ENCODE measurements around the gene SEPTIN3.
A peak's percentile ranks its signal among the peaks of the same experiment; 100 is the strongest.
"Not testable (repeated sequence)": the region's sequence is repeated elsewhere in the genome, so short reads cannot be mapped to it uniquely, and the experiment has no call there.

SEPTIN3 gene

DNA sequence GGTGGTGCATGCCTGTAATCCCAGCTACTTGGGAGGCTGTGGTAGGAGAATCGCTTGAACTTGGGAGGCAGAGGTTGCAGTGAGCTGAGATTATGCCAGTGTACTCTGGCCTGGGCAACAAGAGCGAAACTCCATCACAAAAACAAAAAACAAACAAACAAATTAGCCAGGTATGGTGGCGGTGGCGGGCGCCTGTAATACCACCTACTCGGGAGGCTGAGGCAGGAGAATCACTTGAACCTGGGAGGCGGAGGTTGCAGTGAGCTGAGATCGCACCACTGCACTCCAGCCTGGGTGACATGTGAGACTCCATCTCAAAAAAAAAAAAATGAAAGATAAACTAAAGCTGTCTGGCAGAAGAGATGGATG, 20.3 kb upstream of the SEPTIN3 start:
- not testable (repeated sequence) for H3K36me3 Mint-ChIP-seq (ENCODE audit: insufficient read depth); H3K27me3 Mint-ChIP-seq; H3K9me3 Mint-ChIP-seq; ATAC-seq (replicated peaks; ENCODE audit: extremely low read depth, poor library complexity, severe bottlenecking); H3K4me1 Mint-ChIP-seq; H3K27ac Mint-ChIP-seq (ENCODE audit: low read depth); DNase-seq (ENCODE audit: low spot score in 2 of 2); H3K4me3 Mint-ChIP-seq

DNA sequence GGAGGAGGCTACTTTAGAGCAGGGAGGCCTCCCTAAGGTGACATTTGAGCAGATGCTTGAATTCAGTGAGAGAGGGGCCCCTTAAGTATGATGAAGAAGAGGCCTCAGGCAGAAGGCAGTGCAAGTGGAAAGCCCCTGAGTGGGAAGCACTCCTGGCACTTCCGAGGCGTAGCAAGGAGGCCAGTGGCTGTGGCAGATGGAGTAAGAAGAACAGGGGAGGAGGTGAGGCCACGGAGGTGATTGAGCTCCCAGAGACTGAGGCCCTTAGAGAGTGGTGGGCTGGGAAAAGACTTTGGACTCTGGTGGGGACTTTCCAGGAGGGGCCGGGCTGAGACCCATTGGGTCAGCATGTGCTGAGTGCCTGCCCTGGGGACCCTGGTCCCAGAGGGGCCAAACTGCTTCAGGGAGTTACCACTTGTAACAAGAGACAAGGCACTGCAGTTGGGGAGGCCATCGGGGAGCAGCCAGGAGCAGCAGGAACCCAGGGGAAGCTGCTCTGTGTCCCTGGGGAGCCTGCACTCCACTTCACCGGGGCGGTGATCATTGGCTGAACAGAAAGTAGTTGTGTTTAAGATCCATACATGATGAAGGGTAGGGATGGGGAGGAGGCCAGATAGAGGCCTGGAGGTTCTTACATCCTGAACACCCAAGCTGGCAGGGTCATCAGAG, 19.8 kb upstream of the SEPTIN3 start:
- Mint-ChIP-seq H3K4me1 (peaks cover 10% of the 10 kb centered on the region), H3K4me3 (no peak overlapping the region), H3K9me3 (no peaks in the 10 kb centered on the region), H3K36me3 (ENCODE audit: insufficient read depth) (peaks cover 1% of the 10 kb centered on the region), H3K27ac (ENCODE audit: low read depth) (no peak overlapping the region), H3K27me3 (no peaks in the 10 kb centered on the region)
- no peak for DNase-seq (ENCODE audit: low spot score in 2 of 2)
- no peak for ATAC-seq (replicated peaks; ENCODE audit: extremely low read depth, poor library complexity, severe bottlenecking)

DNA sequence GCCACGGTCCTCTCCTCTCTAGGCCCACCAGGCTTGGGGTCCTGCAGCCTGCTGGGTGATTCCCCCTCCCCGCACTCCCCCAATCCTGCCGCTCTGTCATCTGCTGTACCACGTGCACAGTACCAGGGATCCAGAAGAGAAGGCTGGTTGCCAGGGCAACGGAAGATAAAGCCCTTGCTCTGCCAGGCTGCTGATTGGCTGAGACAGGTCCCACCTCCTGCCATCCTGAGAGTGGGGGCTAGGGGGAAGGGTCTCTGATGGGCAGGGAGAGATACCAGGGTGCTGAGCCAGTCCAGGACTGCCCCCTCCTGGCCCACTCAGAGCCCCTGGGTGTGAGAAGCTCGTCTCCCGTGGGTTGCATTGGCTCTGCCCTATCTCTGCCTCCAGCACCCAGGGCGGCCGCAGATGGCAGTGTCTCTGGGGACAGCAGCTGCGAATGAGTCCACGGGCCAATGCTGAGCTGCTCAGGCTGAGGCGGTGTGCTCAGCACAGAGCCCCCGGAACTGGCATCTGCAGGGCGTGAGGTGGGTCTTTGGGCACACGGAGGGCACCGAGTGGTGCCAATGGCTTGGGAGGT, 17.3 kb upstream of the SEPTIN3 start, which contains the start of gene SMIM45:
Gene SMIM45 (plus strand): TSS at position 253 of the 577 bp plus-strand sequence.
- no peak within 1 kb of the TSS for H3K27ac Mint-ChIP-seq (ENCODE audit: low read depth)
- ATAC-seq (replicated peaks; ENCODE audit: extremely low read depth, poor library complexity, severe bottlenecking) (no peak), DNase-seq (ENCODE audit: low spot score in 2 of 2) (no peak)
- no peak within 1 kb of the TSS for H3K4me3 Mint-ChIP-seq
- H3K4me1 Mint-ChIP-seq = no peaks in the 10 kb centered on the region
- H3K9me3 Mint-ChIP-seq = no peaks in the 10 kb centered on the region
- H3K27me3 Mint-ChIP-seq = no peaks in the 10 kb centered on the region
- H3K36me3 Mint-ChIP-seq (ENCODE audit: insufficient read depth) = peaks cover 1% of the 10 kb centered on the region

DNA sequence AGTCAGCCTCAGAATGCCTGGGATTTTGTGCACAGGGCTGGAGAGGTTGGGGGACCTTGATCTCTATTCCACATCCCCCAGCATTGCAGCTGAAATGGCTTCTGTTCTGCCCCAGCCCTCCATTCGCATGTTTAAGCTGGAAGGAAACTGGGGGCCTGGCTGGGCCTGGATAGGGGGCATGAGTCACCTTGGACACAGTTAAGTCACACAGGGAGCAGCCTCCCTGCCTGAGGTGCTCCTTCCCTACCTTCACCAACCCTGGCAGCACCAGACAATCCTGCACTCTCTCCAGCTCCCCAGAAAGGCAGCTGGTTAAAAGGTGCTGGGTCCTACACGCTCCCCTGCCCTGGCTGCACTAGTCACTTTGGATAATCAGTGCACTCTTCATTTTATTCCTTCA, 16.5 kb upstream of the SEPTIN3 start:
- H3K27ac Mint-ChIP-seq (ENCODE audit: low read depth) = no peak overlapping the region

DNA sequence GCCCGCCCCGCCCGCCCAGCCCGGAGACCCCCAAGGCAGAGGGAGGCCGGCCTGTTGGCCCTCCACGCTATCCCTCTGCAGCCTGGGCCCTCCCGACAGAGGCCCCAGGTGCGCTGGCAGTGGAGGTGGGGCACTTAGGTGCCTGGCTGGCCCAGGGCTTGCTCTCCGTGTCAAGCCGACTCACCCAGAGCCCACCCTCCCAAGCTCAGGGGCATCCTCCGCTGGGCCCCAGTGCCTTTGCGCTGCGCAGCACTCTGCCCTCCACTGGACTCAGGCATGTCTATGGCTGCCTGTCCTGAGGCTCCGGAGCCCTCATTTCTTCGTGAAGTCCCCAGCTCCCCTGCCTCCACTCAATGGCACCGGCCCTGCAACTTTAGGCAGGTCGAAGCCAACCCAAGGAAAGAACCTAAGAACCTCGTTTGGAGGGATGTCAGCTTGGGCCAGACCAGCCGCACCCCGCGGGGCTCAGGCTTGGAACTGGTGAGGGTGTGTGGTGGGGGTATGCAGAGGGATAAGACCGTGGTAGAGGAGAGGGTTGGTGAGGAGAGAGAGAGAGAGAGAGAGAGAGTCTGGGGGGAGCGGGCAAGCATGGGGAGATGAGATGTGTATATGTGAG, 11.2 kb upstream of the SEPTIN3 start:
- Mint-ChIP-seq H3K36me3 (ENCODE audit: insufficient read depth) (no peaks in the 10 kb centered on the region), H3K4me3 (peak overlapping the region; percentile 47), H3K27me3 (no peaks in the 10 kb centered on the region), H3K9me3 (no peaks in the 10 kb centered on the region), H3K4me1 (peaks cover 5% of the 10 kb centered on the region), H3K27ac (ENCODE audit: low read depth) (peak overlapping the region; percentile 76)
- DNase-seq (ENCODE audit: low spot score in 2 of 2) = no peak
- ATAC-seq (replicated peaks; ENCODE audit: extremely low read depth, poor library complexity, severe bottlenecking) = peak; percentile 39

More for the DNA sequence above, 16.5 kb upstream of the SEPTIN3 start:
- Mint-ChIP-seq H3K36me3 (ENCODE audit: insufficient read depth) (peaks cover 1% of the 10 kb centered on the region), H3K4me1 (peaks cover 5% of the 10 kb centered on the region), H3K4me3 (no peak overlapping the region), H3K9me3 (no peaks in the 10 kb centered on the region), H3K27me3 (no peaks in the 10 kb centered on the region)
- ATAC-seq (replicated peaks; ENCODE audit: extremely low read depth, poor library complexity, severe bottlenecking) (no peak), DNase-seq (ENCODE audit: low spot score in 2 of 2) (no peak)

DNA sequence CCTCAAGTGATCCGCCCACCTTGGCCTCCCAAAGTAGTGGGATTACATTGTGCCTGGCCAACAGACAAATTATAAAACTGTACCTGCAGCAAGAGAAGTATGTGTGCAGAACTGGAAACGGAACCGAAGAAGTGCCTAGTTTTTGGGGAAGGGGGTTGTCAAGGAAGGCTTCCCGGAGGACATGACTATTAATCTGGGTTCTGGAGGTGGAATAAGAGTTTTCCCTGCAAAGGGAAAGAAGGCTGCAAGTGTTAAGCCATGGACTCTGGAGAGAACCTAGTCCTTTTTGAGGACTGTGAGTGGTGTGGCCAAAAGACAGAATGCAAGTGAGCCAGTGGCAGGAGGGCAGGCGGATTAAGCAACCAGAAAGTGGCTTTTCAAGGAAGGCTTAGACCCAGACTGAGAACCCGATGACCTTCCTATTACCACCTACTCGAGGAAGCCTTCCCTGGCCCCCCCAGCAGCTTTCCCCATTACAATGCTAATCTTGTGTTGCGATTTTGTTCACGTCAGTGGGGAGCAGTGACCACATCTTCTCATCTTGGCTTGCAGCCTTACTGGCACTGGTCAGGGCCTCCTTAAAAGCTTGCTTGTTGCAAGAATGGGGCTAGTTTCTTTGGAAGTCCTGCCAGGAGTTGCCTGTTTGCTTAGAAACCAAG, 5.7 kb upstream of the SEPTIN3 start:
- no peak for ATAC-seq (replicated peaks; ENCODE audit: extremely low read depth, poor library complexity, severe bottlenecking)
- H3K9me3 Mint-ChIP-seq = no peaks in the 10 kb centered on the region
- H3K27me3 Mint-ChIP-seq = no peaks in the 10 kb centered on the region
- DNase-seq (ENCODE audit: low spot score in 2 of 2) = no peak
- no peak overlapping the region for H3K27ac Mint-ChIP-seq (ENCODE audit: low read depth)
- H3K4me1 Mint-ChIP-seq = no peaks in the 10 kb centered on the region
- H3K4me3 Mint-ChIP-seq = no peak overlapping the region
- H3K36me3 Mint-ChIP-seq (ENCODE audit: insufficient read depth) = no peaks in the 10 kb centered on the region

DNA sequence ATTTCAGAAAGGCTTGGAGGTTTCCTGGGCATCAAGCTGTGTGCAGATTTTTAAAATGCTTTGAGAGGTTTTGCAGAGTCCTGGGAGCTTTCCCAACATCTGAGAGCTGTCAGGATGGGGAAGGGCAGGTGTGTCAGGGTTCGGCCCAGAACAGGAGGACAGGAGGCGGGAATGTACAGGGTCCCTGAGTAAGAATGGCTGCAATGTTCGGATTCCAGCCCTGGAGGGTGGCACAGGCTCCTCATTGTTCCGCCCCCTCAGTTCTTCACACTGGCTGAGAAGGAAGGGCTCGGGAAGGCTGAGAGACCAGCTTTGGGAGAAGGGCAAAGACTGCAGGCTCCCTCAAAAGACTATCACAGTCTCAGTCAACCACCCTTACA, 5.1 kb upstream of the SEPTIN3 start:
- Mint-ChIP-seq H3K4me1 (no peaks in the 10 kb centered on the region), H3K9me3 (no peaks in the 10 kb centered on the region), H3K27me3 (no peaks in the 10 kb centered on the region), H3K4me3 (no peak overlapping the region), H3K27ac (ENCODE audit: low read depth) (no peak overlapping the region), H3K36me3 (ENCODE audit: insufficient read depth) (no peaks in the 10 kb centered on the region)
- ATAC-seq (replicated peaks; ENCODE audit: extremely low read depth, poor library complexity, severe bottlenecking) (no peak), DNase-seq (ENCODE audit: low spot score in 2 of 2) (no peak)

DNA sequence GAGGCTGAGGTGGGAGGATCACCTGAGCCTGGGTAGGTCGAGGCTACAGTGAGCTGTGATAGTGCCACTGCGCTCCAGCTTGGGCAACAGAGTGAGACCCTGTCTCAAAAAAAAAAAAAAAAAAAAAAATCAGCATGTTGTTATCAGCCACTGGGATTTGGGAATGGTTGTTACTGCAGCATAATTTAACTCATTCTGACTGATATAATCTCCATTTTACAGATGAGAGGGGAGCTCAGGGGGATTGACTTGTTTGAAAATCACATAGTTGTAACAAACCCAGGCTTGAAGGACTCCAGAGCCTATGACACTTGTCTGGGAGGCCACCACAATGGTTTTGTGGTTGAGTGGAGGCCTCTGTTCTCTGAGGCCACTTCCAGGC, 3.0 kb upstream of the SEPTIN3 start:
- H3K9me3 Mint-ChIP-seq = no peaks in the 10 kb centered on the region
- no peak overlapping the region for H3K4me3 Mint-ChIP-seq
- no peak for DNase-seq (ENCODE audit: low spot score in 2 of 2)
- no peaks in the 10 kb centered on the region for H3K4me1 Mint-ChIP-seq
- peaks cover 8% of the 10 kb centered on the region for H3K27me3 Mint-ChIP-seq
- H3K36me3 Mint-ChIP-seq (ENCODE audit: insufficient read depth) = no peaks in the 10 kb centered on the region
- no peak overlapping the region for H3K27ac Mint-ChIP-seq (ENCODE audit: low read depth)
- ATAC-seq (replicated peaks; ENCODE audit: extremely low read depth, poor library complexity, severe bottlenecking) = no peak

DNA sequence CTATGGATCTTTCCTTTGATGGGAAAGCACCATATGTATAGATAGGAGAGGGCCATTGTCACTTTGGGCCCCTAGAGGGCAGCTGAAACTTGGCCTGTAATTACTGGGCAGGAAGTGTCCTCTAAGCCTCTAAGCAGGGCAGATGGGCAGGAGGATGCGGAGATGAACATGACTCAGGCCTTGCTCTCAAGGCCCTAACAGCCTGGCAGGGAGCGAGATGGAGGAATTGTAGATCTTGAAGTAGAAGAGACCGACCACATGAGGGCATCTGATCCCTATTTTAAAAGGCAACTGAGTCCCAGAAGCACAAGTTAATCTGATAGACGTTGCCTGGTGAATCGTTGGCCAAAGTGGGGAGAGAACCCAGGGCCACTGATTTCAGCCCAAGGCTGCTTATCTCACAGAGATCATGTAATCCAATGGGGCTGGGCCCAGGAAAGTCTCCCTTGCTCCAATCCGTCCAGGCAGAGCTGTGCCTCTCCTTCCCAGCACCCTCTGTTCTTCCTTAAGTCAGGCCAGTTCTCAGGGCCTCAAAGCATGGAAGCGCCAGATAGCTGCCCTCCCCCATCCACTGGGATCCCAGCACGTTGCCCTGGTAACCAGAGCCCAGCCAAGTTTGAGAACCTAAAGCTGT, 2.5 kb upstream of the SEPTIN3 start:
- DNase-seq (ENCODE audit: low spot score in 2 of 2) = no peak

DNA sequence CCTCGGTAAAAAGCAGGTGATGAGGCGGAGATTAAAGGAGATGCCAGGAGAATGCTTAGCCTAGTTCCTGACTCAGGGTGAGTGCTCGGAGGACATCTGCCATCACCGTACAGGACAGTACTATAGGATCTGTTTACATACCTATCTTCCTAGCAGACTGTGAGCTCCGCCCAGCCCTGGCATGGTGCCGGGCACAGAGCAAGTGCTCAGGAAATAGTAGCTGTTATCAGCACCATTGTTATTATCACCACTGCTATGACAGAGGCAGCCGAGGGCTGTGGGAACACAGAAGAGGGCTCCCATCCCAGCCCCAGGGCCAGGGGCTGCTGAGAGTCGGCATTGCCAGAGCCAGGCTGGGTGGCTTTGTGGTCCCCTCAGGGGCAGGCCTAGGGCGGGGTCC, 642 bp upstream of the SEPTIN3 start:
- H3K4me1 Mint-ChIP-seq = no peaks in the 10 kb centered on the region
- ATAC-seq (replicated peaks; ENCODE audit: extremely low read depth, poor library complexity, severe bottlenecking) (no peak), DNase-seq (ENCODE audit: low spot score in 2 of 2) (no peak)
- no peaks in the 10 kb centered on the region for H3K36me3 Mint-ChIP-seq (ENCODE audit: insufficient read depth)
- no peak overlapping the region for H3K4me3 Mint-ChIP-seq
- peaks cover 30% of the 10 kb centered on the region for H3K27me3 Mint-ChIP-seq
- no peaks in the 10 kb centered on the region for H3K9me3 Mint-ChIP-seq
- no peak overlapping the region for H3K27ac Mint-ChIP-seq (ENCODE audit: low read depth)

More for the DNA sequence above, 2.5 kb upstream of the SEPTIN3 start:
- Mint-ChIP-seq H3K4me3 (no peak overlapping the region), H3K27ac (ENCODE audit: low read depth) (no peak overlapping the region), H3K4me1 (no peaks in the 10 kb centered on the region), H3K36me3 (ENCODE audit: insufficient read depth) (no peaks in the 10 kb centered on the region), H3K27me3 (peaks cover 13% of the 10 kb centered on the region), H3K9me3 (no peaks in the 10 kb centered on the region)
- ATAC-seq (replicated peaks; ENCODE audit: extremely low read depth, poor library complexity, severe bottlenecking) = no peak

DNA sequence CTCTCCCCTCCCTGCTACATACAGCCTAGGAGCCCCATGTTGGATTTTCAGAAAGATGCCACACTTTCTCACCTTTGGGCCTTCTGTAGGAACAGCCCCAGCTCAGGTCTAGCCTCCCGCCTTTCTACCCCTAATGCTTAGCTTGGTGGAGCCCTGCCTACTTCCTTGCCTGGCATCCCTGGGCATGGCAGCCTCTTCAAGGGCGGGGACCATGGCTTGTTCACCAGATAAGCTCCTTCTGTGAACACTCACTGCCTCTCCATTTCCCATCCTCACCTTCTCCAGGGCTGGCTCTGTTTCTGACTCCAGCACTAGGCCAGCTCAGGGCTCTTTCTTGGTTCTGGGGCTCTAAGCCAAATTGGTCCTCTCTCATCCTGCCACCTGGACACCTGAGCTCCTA, 1.4 kb downstream of the SEPTIN3 start:
- H3K36me3 Mint-ChIP-seq (ENCODE audit: insufficient read depth) = no peaks in the 10 kb centered on the region
- H3K27ac Mint-ChIP-seq (ENCODE audit: low read depth) = no peak overlapping the region
- no peaks in the 10 kb centered on the region for H3K9me3 Mint-ChIP-seq
- no peak for DNase-seq (ENCODE audit: low spot score in 2 of 2)
- H3K4me1 Mint-ChIP-seq = peaks cover 3% of the 10 kb centered on the region
- no peak overlapping the region for H3K4me3 Mint-ChIP-seq
- ATAC-seq (replicated peaks; ENCODE audit: extremely low read depth, poor library complexity, severe bottlenecking) = no peak
- H3K27me3 Mint-ChIP-seq = peaks cover 37% of the 10 kb centered on the region

DNA sequence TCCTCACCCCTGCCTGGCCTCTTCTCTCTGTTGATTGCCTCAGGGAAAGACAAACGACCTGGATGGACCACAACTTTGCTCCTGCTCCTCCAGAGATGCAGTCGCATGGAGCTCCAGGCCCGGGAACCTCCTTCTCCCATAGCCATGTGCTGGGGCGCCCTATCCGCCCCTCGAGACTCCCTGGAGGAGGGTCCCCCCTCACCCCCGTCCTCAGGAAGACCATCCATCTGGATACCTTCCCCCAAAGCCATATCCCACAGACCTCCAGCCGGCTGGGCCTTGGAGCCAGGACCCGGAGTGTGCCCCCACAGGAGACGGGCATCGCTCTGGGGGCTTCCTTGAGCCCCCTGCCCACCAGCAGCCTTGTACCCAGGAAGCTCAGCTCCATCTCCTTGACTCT, 2.2 kb downstream of the SEPTIN3 start:
- Mint-ChIP-seq H3K4me3 (no peak overlapping the region), H3K9me3 (no peaks in the 10 kb centered on the region), H3K27ac (ENCODE audit: low read depth) (no peak overlapping the region), H3K4me1 (peaks cover 10% of the 10 kb centered on the region), H3K36me3 (ENCODE audit: insufficient read depth) (peaks cover 2% of the 10 kb centered on the region), H3K27me3 (peaks cover 45% of the 10 kb centered on the region)
- no peak for DNase-seq (ENCODE audit: low spot score in 2 of 2)
- ATAC-seq (replicated peaks; ENCODE audit: extremely low read depth, poor library complexity, severe bottlenecking) = no peak

All from central memory CD8-positive, alpha-beta T cell (primary cell).